ENCODE measurements around the gene VPS72.
A peak's percentile ranks its signal among the peaks of the same experiment; 100 is the strongest.

The VPS72 gene

DNA sequence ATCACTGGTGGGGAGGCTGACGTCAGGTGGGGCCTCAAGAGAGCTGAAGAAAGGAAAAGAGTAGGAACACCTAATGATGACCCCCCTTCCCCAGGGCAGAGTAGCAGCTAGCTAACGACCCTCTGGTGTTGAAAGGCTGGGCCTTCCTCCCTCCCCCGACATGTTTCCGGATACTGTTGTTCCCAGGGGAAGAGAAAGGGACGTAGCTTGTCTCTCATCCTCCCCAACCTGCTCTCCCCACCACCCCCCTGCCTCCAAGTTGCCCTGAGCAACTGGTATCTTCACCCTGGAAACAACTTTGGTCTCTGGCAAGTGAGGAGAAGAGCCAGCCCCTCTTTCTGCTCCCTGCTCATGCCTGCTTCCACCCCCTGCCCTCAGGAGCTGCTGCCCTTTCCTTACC lies 46.0 kb downstream of the VPS72 start:
- DNase-seq, result no peak

DNA sequence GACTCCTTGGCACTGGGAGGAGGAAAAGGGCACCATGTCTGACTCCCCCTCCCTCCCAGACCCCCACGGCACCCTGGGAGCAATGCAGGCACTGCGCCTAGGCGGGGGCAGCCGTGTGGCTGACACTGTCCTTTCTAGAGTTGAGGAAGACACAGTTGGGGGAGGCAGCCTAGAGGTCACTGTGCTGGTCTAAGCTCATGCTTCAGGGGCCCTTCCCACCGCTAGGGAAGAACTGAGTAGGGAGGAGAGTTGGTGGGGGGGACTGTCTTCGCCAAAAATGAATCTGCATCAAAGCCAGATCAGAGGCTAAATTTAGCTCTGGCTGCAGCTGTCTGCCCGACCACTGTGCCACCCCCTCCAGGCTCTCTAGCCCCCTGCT lies 47.0 kb downstream of the VPS72 start:
- DNase-seq, result no peak

DNA sequence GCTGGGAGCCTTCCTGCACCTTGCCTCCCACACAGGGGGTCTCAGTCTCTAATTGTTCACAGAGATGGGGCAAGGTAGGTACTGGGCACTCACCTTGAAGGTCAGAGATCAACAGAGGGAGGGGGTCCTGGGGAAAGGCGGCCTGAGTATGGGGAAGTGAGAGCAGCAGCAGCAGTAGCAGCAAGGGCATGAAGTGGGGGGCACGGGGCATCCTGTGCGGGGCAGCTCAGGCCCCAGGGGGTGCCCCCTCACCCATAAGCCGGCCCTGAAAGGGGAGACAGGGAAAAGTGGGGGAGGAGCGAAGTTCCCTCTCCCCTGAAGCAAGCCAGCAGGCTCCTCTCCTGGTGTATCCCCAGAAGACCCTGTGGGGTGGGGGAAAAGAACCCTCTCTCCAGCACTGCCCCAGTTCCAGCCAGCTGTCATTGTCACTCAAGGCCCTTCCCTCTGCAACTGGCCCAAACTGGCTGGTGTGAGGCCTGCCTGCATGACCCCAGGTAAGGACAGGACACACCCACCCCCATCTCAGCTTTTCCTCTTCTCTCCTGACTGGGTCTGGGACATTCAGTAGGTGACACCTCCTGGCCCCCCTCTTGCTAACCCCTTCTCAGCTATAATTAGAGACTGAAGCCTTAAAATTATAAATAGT lies 47.5 kb downstream of the VPS72 start:
- DNase-seq, result no peak

DNA sequence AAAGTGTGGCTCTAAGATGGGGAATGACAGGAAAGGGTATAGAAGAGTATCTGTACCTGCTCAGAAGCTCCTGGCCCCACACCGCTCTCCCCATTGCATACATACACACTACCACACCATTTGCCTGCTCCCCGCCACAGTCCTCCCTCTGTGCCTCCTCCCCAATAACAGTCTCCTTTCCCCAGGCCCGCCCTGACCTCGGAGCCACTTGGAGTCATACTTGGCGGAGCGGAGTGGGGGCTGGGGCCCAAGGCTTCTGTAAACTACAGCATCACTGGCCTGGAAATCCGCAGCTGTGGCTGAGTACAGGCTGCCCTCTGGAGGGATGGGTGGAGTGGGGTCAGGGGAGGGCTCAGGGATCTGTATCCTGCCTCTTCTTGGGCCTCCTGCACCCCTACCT lies 52.2 kb downstream of the VPS72 start:
- DNase-seq, result no peak

GRCh38 chr1:151135433-151136385 lies 54.3 kb downstream of the VPS72 start:
- DNase-seq, result no peak

DNA sequence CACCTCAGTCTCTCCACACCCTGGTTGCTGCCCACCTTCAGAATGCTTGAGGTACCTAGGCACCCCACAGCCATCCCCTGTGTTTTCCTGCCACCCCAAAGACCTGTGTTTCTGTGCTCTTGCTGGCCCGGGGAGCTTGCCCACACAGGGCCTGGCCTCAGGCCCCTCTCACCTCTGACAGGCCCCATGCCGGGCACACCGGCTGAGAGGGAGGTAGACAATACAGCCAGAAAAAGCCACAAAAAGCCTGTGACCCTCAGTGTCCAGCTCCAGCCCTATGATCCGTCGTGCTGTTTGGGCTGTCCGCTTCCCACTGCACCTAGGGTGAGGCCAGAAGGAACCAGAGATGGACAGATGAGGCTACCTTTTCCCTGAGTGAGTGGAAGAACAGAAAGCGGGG lies 55.0 kb downstream of the VPS72 start:
- DNase-seq, result no peak

GRCh38 chr1:151134396-151134795 lies 55.6 kb downstream of the VPS72 start:
- no peak for DNase-seq

GRCh38 chr1:151133018-151133806 lies 56.8 kb downstream of the VPS72 start:
- DNase-seq, result no peak

DNA sequence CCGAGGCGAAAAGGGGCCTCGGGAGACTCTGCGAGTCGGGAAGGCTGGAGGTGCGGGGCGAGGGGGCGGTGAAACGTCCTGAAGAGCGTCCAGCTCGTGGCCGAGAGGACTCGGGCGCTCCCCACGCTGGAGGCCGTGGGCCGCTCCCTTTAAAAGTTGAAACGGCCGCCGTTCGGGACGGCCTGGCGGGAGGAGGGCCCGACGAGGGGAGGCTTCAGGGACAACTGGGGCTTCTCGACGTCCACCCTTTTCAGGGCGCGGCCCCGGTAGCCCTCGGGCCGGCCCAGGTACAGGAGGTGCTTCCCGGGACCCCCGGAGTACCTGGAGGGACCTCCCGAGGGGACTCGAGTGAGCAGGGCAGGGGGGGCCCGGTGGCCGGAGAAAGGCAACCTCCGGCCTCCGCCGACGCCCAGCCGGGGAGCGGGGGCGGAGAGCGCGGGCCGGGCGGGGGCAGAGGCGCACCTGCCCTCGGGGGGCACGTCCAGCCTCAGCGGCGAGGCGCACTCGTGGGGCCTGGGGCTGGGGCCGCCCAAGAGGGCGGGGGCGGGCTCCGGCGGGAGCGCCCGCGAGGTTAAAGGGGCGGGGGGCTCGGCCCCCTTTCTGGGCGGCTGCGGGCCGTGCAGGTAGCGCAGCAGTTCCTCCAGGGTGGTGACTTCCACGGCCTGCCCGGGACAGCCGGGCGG lies 57.5 kb downstream of the VPS72 start:
- no peak for DNase-seq

DNA sequence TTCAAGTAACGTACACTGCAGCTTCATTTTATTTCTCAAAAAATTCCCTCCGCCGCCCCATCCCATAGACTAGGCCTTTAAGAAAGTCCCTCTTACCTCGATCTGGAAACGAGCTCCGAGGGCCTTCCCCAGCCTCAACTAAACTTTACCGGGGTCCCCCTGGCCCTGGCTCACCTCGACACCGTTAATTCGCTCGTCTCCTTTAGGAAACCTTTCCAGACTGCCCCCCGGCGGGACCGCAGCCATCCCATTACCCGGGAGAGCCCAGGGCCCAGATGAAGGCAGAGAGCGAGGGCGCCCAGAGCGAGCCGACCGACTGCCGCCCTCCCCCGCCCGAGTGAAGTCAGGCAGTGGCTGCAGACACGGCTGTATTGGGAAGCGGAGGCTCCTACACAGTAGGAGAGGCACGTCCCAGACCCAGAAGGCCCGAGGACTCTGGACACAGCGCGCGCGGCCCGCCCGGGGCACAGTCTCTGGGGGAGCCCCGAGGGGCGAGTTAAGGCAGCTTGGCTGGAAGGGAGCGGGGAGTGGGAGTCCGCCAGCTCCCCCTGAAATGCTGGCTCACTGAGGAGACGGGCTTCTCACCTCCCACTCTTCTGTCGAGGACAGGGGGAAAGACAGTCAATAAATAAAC lies 58.2 kb downstream of the VPS72 start:
- no peak for DNase-seq

GRCh38 chr1:151130987-151131586 lies 58.9 kb downstream of the VPS72 start:
- DNase-seq, result peak; percentile 78

GRCh38 chr1:151128800-151129199 lies 61.2 kb downstream of the VPS72 start:
- DNase-seq, result no peak

All from EL (cell line).